ENCODE measurements around the gene IER3. TPM values are rescaled to one million over a fixed set of nuclear protein-coding genes. Genes with fewer than 3 reads are reported as not detected.
"Not testable (repeated sequence)": the region's sequence is repeated elsewhere in the genome, so short reads cannot be mapped to it uniquely, and the experiment has no call there.

The IER3 gene
- total RNA-seq, 2 donors from 2014 or later, result 9.6 to 11.3 TPM

GRCh38 chr6:30764490-30765043, 20.2 kb upstream of the IER3 start:
- not testable (repeated sequence) for DNase-seq; H3K27me3 Mint-ChIP-seq; H3K9me3 ChIP-seq (ENCODE audit: control insufficient read depth, low read length, poor library complexity, severe bottlenecking); ATAC-seq; H3K4me3 Mint-ChIP-seq; H3K36me3 Mint-ChIP-seq (ENCODE audit: low read depth); H3K27ac Mint-ChIP-seq
- H3K4me1 Mint-ChIP-seq, result peaks cover 34% of the 10 kb centered on the region

- Mint-ChIP-seq H3K4me3 (peak overlapping the region; percentile 1), H3K27ac (no peak overlapping the region), H3K27me3 (no peaks in the 10 kb centered on the region), H3K4me1 (peaks cover 27% of the 10 kb centered on the region), H3K36me3 (ENCODE audit: low read depth) (no peaks in the 10 kb centered on the region)
- no peaks in the 10 kb centered on the region for H3K9me3 ChIP-seq (ENCODE audit: control insufficient read depth, low read length, poor library complexity, severe bottlenecking)
- no peak for ATAC-seq
- no peak for DNase-seq
Measured at GRCh38 chr6:30763618-30764489, 19.5 kb upstream of the IER3 start.

GRCh38 chr6:30763155-30763617, 18.8 kb upstream of the IER3 start:
- H3K36me3 Mint-ChIP-seq (ENCODE audit: low read depth), result no peaks in the 10 kb centered on the region
- no peak overlapping the region for H3K27ac Mint-ChIP-seq
- H3K9me3 ChIP-seq (ENCODE audit: control insufficient read depth, low read length, poor library complexity, severe bottlenecking), result no peaks in the 10 kb centered on the region
- H3K4me3 Mint-ChIP-seq, result no peak overlapping the region
- DNase-seq (no peak), ATAC-seq (no peak)
- no peaks in the 10 kb centered on the region for H3K27me3 Mint-ChIP-seq
- H3K4me1 Mint-ChIP-seq, result peaks cover 20% of the 10 kb centered on the region

GRCh38 chr6:30761791-30762429, 17.6 kb upstream of the IER3 start:
- Mint-ChIP-seq H3K27ac (no peak overlapping the region), H3K4me1 (peaks cover 22% of the 10 kb centered on the region), H3K4me3 (no peak overlapping the region), H3K36me3 (ENCODE audit: low read depth) (no peaks in the 10 kb centered on the region), H3K27me3 (no peaks in the 10 kb centered on the region)
- no peak for DNase-seq
- no peaks in the 10 kb centered on the region for H3K9me3 ChIP-seq (ENCODE audit: control insufficient read depth, low read length, poor library complexity, severe bottlenecking)
- no peak for ATAC-seq

- no peak overlapping the region for H3K27ac Mint-ChIP-seq
- H3K4me3 Mint-ChIP-seq, result no peak overlapping the region
- DNase-seq (no peak), ATAC-seq (no peak)
- no peaks in the 10 kb centered on the region for H3K9me3 ChIP-seq (ENCODE audit: control insufficient read depth, low read length, poor library complexity, severe bottlenecking)
- no peaks in the 10 kb centered on the region for H3K36me3 Mint-ChIP-seq (ENCODE audit: low read depth)
- H3K27me3 Mint-ChIP-seq, result no peaks in the 10 kb centered on the region
- peaks cover 15% of the 10 kb centered on the region for H3K4me1 Mint-ChIP-seq
Measured at GRCh38 chr6:30760549-30760948, 16.2 kb upstream of the IER3 start.

- H3K4me3 Mint-ChIP-seq, result no peak overlapping the region
- no peak overlapping the region for H3K27ac Mint-ChIP-seq
- ATAC-seq (no peak), DNase-seq (no peak)
- no peaks in the 10 kb centered on the region for H3K9me3 ChIP-seq (ENCODE audit: control insufficient read depth, low read length, poor library complexity, severe bottlenecking)
- H3K4me1 Mint-ChIP-seq, result peaks cover 15% of the 10 kb centered on the region
- H3K36me3 Mint-ChIP-seq (ENCODE audit: low read depth), result no peaks in the 10 kb centered on the region
- no peaks in the 10 kb centered on the region for H3K27me3 Mint-ChIP-seq
Measured at GRCh38 chr6:30759575-30760239, 15.4 kb upstream of the IER3 start.

GRCh38 chr6:30757261-30757904, 13.0 kb upstream of the IER3 start:
- DNase-seq, result no peak
- no peaks in the 10 kb centered on the region for H3K9me3 ChIP-seq (ENCODE audit: control insufficient read depth, low read length, poor library complexity, severe bottlenecking)
- Mint-ChIP-seq H3K36me3 (ENCODE audit: low read depth) (no peaks in the 10 kb centered on the region), H3K27ac (no peak overlapping the region), H3K4me1 (peaks cover 4% of the 10 kb centered on the region), H3K4me3 (no peak overlapping the region), H3K27me3 (no peaks in the 10 kb centered on the region)
- no peak for ATAC-seq

GRCh38 chr6:30756405-30757003, 12.2 kb upstream of the IER3 start:
- DNase-seq; H3K27me3 Mint-ChIP-seq; H3K27ac Mint-ChIP-seq; H3K9me3 ChIP-seq (ENCODE audit: control insufficient read depth, low read length, poor library complexity, severe bottlenecking); H3K4me3 Mint-ChIP-seq; ATAC-seq; H3K36me3 Mint-ChIP-seq (ENCODE audit: low read depth); H3K4me1 Mint-ChIP-seq: not testable (repeated sequence)

- H3K9me3 ChIP-seq (ENCODE audit: control insufficient read depth, low read length, poor library complexity, severe bottlenecking), result no peaks in the 10 kb centered on the region
- Mint-ChIP-seq H3K27ac (no peak overlapping the region), H3K36me3 (ENCODE audit: low read depth) (no peaks in the 10 kb centered on the region), H3K4me3 (no peak overlapping the region), H3K4me1 (peaks cover 6% of the 10 kb centered on the region), H3K27me3 (no peaks in the 10 kb centered on the region)
- DNase-seq, result no peak
- ATAC-seq, result no peak
Measured at GRCh38 chr6:30754631-30755030, 10.3 kb upstream of the IER3 start.

GRCh38 chr6:30752157-30752927, 8.0 kb upstream of the IER3 start:
- no peaks in the 10 kb centered on the region for H3K27me3 Mint-ChIP-seq
- no peak overlapping the region for H3K4me3 Mint-ChIP-seq
- H3K27ac Mint-ChIP-seq, result no peak overlapping the region
- ATAC-seq (no peak), DNase-seq (no peak)
- no peaks in the 10 kb centered on the region for H3K9me3 ChIP-seq (ENCODE audit: control insufficient read depth, low read length, poor library complexity, severe bottlenecking)
- no peaks in the 10 kb centered on the region for H3K36me3 Mint-ChIP-seq (ENCODE audit: low read depth)
- H3K4me1 Mint-ChIP-seq, result peaks cover 16% of the 10 kb centered on the region

GRCh38 chr6:30750379-30750668, 6.0 kb upstream of the IER3 start:
- no peaks in the 10 kb centered on the region for H3K36me3 Mint-ChIP-seq (ENCODE audit: low read depth)
- H3K9me3 ChIP-seq (ENCODE audit: control insufficient read depth, low read length, poor library complexity, severe bottlenecking), result no peaks in the 10 kb centered on the region
- DNase-seq, result no peak
- no peak overlapping the region for H3K4me3 Mint-ChIP-seq
- H3K27me3 Mint-ChIP-seq, result no peaks in the 10 kb centered on the region
- peaks cover 16% of the 10 kb centered on the region for H3K4me1 Mint-ChIP-seq
- no peak overlapping the region for H3K27ac Mint-ChIP-seq
- no peak for ATAC-seq
